ENCODE results near the gene PPM1H.

The PPM1H gene

DNA sequence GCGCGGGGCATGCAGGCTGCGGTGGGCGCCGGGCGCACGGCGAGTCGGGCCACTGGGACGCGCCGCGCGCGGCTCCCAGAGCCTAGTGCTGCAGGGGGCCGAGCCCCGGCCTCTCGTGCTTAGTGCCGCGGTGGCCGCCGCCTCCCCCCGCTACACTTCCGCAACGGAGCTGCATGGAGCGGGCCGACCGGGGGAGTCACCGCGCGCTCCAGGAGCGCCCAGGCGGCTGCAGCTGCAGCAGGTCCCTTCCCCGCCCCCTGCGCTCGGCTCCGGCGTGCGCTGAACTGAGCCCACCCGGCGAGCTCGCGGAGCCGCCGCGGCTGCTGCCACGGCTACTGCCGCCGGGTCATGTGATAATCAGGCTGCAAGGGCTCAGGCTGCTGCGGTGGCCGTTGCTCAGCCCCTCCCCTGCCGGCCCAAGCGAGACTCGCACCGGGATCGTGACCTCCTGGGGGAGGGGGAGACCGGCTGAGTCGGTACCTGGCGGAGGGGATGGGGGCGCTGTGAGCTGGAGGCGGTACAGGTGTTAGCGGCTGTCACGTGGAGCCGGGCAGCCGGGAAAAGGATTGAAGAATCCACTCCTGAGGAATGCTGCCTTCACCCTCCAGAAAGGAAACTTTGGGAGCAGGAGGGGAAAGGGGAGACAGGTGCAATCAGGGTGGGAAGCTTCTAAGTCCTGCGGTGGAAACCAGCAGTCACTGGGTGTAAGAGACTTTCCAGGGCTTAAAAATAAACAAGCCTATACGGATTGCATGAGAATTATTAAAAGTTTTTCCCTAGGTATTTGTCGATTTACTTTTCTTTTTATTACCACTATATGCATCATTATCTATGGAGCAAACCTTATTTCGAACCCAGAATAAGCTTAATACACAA is at the start of gene PPM1H:
TSS of gene PPM1H (minus strand) at position 352 of the 876 bp plus-strand sequence. CDS start 414 bp downstream, outside the sequence.
- peak within 1 kb of the TSS; percentile 65 for H3K4me3 ChIP-seq (ENCODE audit: low read depth, low read length)
- TF ChIP-seq CTCF (IDR thresholded peaks at IDR 0.05; ENCODE audit: low read depth, low read length) = no peak

- no peak overlapping the region for H3K4me3 ChIP-seq (ENCODE audit: low read depth, low read length)
- no peak for TF ChIP-seq CTCF (IDR thresholded peaks at IDR 0.05; ENCODE audit: low read depth, low read length)
These were observed 48.6 kb upstream of the PPM1H start for GRCh38 chr12:62983594-62983993.

DNA sequence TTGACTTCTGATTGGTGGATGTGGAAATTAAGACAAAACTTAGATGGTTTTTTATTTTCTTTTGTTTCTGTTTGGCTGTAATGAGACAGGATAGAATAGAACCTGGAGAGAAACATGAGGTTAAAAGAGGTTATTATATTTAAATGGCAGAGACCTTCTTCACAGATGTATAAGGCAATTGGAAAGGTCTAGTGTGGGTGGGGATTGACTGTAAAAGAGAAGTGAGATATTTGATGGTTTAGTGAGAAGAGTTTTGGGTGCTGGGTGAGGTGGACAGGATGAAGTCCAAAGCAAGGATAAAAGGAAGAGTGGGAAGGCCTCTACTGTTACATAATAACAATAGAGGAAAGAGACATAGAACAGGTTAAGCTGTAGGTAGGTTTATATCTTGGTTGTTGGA is 43.8 kb upstream of the PPM1H start:
- no peak overlapping the region for H3K4me3 ChIP-seq (ENCODE audit: low read depth, low read length)
- no peak for TF ChIP-seq CTCF (IDR thresholded peaks at IDR 0.05; ENCODE audit: low read depth, low read length)

DNA sequence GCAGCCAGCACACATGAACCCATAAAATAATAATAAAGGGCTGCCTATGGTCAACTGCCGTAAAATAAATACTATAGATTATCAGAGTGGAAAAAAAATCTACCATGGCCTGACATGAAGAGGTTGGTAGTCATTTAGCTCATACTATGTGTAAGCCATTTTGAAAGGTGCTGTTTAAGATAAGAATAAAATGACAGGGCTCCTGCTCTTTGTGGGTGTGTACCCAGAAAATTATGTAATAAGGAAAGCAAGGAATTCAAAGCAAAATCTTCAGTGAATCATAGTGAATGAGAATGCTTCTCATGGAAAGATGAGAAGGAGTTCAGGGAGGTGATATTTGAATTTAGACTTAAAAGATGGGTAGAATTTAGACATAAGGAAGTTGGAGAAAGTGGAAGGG is 42.9 kb upstream of the PPM1H start:
- H3K4me3 ChIP-seq (ENCODE audit: low read depth, low read length) = no peak overlapping the region
- TF ChIP-seq CTCF (IDR thresholded peaks at IDR 0.05; ENCODE audit: low read depth, low read length) = no peak

DNA sequence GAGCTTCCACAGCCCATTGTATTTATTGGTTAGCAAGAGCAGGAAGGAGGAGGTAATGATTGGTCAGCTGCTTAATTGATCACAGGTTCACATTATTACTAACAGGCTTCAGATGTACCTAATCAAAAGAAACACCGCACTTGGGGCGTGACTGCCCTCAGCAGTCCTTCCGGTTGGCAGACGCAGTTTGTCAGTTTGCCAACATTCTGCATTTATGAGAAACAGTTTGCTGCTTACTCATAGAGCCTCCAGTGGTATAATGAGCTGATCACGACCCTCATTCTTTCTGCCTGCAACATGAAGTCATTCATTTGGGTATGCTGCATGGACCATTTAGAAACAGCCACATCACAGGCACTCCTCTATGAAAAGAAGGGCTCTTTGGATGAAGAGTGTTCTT is 42.5 kb upstream of the PPM1H start:
- no peak for TF ChIP-seq CTCF (IDR thresholded peaks at IDR 0.05; ENCODE audit: low read depth, low read length)
- no peak overlapping the region for H3K4me3 ChIP-seq (ENCODE audit: low read depth, low read length)

DNA sequence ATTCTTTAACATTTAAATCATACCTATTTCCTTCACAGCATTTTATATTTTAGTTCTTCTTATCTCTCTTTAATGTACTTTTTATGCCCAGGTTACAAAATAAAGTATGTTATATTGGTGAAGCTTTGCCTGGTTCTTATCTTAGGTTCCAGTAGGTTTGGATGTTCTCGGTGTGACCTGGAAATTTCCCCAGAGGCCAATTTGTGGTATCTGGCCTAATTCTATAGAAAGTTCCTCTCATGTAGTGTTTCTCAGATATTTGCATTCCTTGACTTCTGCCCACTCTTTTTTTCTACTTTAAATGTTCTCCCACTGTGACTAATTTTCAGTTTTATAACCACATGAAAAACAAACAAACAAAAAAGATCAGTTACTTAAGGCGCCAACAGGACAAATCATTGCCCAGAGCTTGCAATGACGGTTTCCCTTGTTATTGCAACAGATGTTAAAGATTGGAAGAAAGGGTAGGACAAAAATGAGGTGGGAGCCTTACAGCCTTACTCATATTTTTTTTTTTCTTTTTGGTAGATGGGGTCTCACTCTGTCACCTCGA is 41.2 kb upstream of the PPM1H start:
- TF ChIP-seq CTCF (IDR thresholded peaks at IDR 0.05; ENCODE audit: low read depth, low read length) = no peak
- no peak overlapping the region for H3K4me3 ChIP-seq (ENCODE audit: low read depth, low read length)
